ENCODE data around the gene ATP11B.
A peak's percentile ranks its signal among the peaks of the same experiment; 100 is the strongest.

ATP11B gene

GRCh38 chr3:182803596-182803995, 10.3 kb downstream of the ATP11B start:
- no peak overlapping the region for H3K4me3 ChIP-seq (ENCODE audit: low read depth, low read length)
- no peak for DNase-seq (ENCODE audit: low read depth)
- TF ChIP-seq CTCF (conservative IDR thresholded peaks at IDR 0.05; ENCODE audit: low read depth, low read length) = no peak

GRCh38 chr3:182807061-182807460, 13.8 kb downstream of the ATP11B start:
- H3K4me3 ChIP-seq (ENCODE audit: low read depth, low read length) = no peak overlapping the region
- no peak for TF ChIP-seq CTCF (conservative IDR thresholded peaks at IDR 0.05; ENCODE audit: low read depth, low read length)
- no peak for DNase-seq (ENCODE audit: low read depth)

- TF ChIP-seq CTCF (conservative IDR thresholded peaks at IDR 0.05; ENCODE audit: low read depth, low read length) = no peak
- no peak for DNase-seq (ENCODE audit: low read depth)
- H3K4me3 ChIP-seq (ENCODE audit: low read depth, low read length) = no peak overlapping the region
Observed at GRCh38 chr3:182808041-182808770, 14.9 kb downstream of the ATP11B start.

- DNase-seq (ENCODE audit: low read depth) = no peak
- no peak overlapping the region for H3K4me3 ChIP-seq (ENCODE audit: low read depth, low read length)
- TF ChIP-seq CTCF (conservative IDR thresholded peaks at IDR 0.05; ENCODE audit: low read depth, low read length) = no peak
Observed at GRCh38 chr3:182809531-182809930, 16.2 kb downstream of the ATP11B start.

- DNase-seq (ENCODE audit: low read depth) = peak; percentile 49
- no peak for TF ChIP-seq CTCF (conservative IDR thresholded peaks at IDR 0.05; ENCODE audit: low read depth, low read length)
- H3K4me3 ChIP-seq (ENCODE audit: low read depth, low read length) = no peak overlapping the region
Observed at GRCh38 chr3:182810574-182811268, 17.4 kb downstream of the ATP11B start.

GRCh38 chr3:182811269-182811596, 17.9 kb downstream of the ATP11B start:
- H3K4me3 ChIP-seq (ENCODE audit: low read depth, low read length) = no peak overlapping the region
- DNase-seq (ENCODE audit: low read depth) = no peak
- no peak for TF ChIP-seq CTCF (conservative IDR thresholded peaks at IDR 0.05; ENCODE audit: low read depth, low read length)

- DNase-seq (ENCODE audit: low read depth) = no peak
- H3K4me3 ChIP-seq (ENCODE audit: low read depth, low read length) = no peak overlapping the region
- TF ChIP-seq CTCF (conservative IDR thresholded peaks at IDR 0.05; ENCODE audit: low read depth, low read length) = no peak
Observed at GRCh38 chr3:182812123-182812522, 18.8 kb downstream of the ATP11B start.
